22Rv1 (cell line): Measurements from ENCODE around the gene C10orf62.

ENCODE experiments used
- CTCF ChIP-seq: fragments of 450-650 bp; IDR thresholded peaks from 2 replicates; pipeline ENCODE4 v1.5.1; 2017; ENCODE audit warnings: mild to moderate bottlenecking
- ZFX ChIP-seq: fragments of 450-650 bp; IDR thresholded peaks from 2 replicates; pipeline ENCODE4 v1.6.1; 2017; ENCODE audit warnings: antibody characterized with exemption, borderline replicate concordance

DNA sequence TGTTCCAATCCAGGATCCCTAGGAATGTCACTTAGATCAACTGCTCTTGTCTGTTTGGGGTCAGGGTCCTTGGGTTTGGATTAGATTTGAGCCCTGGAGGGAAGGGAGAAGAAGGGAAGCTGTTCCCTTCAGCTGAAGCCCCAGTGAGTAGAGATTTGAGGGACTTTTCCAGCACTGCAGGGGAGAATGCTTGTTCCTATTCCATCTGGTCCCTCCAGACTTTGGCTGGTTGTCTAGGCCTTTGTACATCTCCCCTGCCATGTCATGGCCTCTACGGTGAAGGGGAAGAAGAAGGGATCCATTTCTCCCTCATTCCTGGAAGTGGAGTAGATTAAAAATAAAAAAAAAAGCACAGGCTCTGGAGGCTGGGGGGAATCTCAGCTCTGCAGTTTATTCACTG is 11.1 kb downstream of the C10orf62 start:
- TF ChIP-seq CTCF = no peak
- TF ChIP-seq ZFX = no peak
